ENCODE measurements around the gene HLA-DPB1.
"Not testable (repeated sequence)": the region's sequence is repeated elsewhere in the genome, so short reads cannot be mapped to it uniquely, and the experiment has no call there.

Gene HLA-DPB1

GRCh38 chr6:33091957-33092356, 16.2 kb downstream of the HLA-DPB1 start:
- Histone ChIP-seq H3K9ac (ENCODE audit: low read length) (no peak overlapping the region), H2AFZ (ENCODE audit: low read depth, low read length) (peak overlapping the region; percentile 43; the same call in 1 of the 2 replicates), H3K4me1 (ENCODE audit: low read length) (peaks cover 21% of the 10 kb centered on the region), H3K27ac (ENCODE audit: low read length) (no peak overlapping the region), H4K20me1 (ENCODE audit: insufficient read depth, low read length) (no peaks in the 10 kb centered on the region), H3K4me2 (ENCODE audit: low read length) (no peak overlapping the region), H3K4me3 (ENCODE audit: low read length) (no peak overlapping the region), H3K9me3 (ENCODE audit: insufficient read depth, low read length) (no peaks in the 10 kb centered on the region), H3K79me2 (ENCODE audit: low read length) (no peaks in the 10 kb centered on the region), H3K27me3 (ENCODE audit: low read depth, low read length) (no peaks in the 10 kb centered on the region), H3K36me3 (replicated peaks; ENCODE audit: low read depth, low read length) (peaks cover 5% of the 10 kb centered on the region)
- TF ChIP-seq EZH2phosphoT487 (IDR thresholded peaks at IDR 0.05; ENCODE audit: low read depth) (no peak), CTCF (IDR thresholded peaks at IDR 0.05; ENCODE audit: low read depth, low read length) (peak; percentile 70)

- Histone ChIP-seq H3K4me3 (ENCODE audit: low read length) (no peak overlapping the region), H3K9ac (ENCODE audit: low read length) (no peak overlapping the region), H4K20me1 (ENCODE audit: insufficient read depth, low read length) (no peaks in the 10 kb centered on the region), H3K79me2 (ENCODE audit: low read length) (no peaks in the 10 kb centered on the region), H3K36me3 (replicated peaks; ENCODE audit: low read depth, low read length) (peaks cover 5% of the 10 kb centered on the region), H3K4me1 (ENCODE audit: low read length) (peaks cover 21% of the 10 kb centered on the region), H3K9me3 (ENCODE audit: insufficient read depth, low read length) (no peaks in the 10 kb centered on the region), H3K27me3 (ENCODE audit: low read depth, low read length) (no peaks in the 10 kb centered on the region), H3K4me2 (ENCODE audit: low read length) (no peak overlapping the region), H2AFZ (ENCODE audit: low read depth, low read length) (no peak overlapping the region), H3K27ac (ENCODE audit: low read length) (no peak overlapping the region)
- TF ChIP-seq CTCF (IDR thresholded peaks at IDR 0.05; ENCODE audit: low read depth, low read length), result no peak
- TF ChIP-seq EZH2phosphoT487 (IDR thresholded peaks at IDR 0.05; ENCODE audit: low read depth), result no peak
These were observed 16.6 kb downstream of the HLA-DPB1 start for GRCh38 chr6:33092385-33092784.

- Histone ChIP-seq H3K9me3 (ENCODE audit: insufficient read depth, low read length) (no peaks in the 10 kb centered on the region), H3K79me2 (ENCODE audit: low read length) (no peaks in the 10 kb centered on the region), H3K27me3 (ENCODE audit: low read depth, low read length) (no peaks in the 10 kb centered on the region), H3K4me2 (ENCODE audit: low read length) (peak overlapping the region; percentile 25), H3K27ac (ENCODE audit: low read length) (no peak overlapping the region), H4K20me1 (ENCODE audit: insufficient read depth, low read length) (no peaks in the 10 kb centered on the region), H3K4me3 (ENCODE audit: low read length) (no peak overlapping the region), H2AFZ (ENCODE audit: low read depth, low read length) (no peak overlapping the region), H3K9ac (ENCODE audit: low read length) (no peak overlapping the region), H3K4me1 (ENCODE audit: low read length) (peaks cover 21% of the 10 kb centered on the region), H3K36me3 (replicated peaks; ENCODE audit: low read depth, low read length) (no peaks in the 10 kb centered on the region)
- TF ChIP-seq EZH2phosphoT487 (IDR thresholded peaks at IDR 0.05; ENCODE audit: low read depth) (no peak), CTCF (IDR thresholded peaks at IDR 0.05; ENCODE audit: low read depth, low read length) (no peak)
These were observed 18.1 kb downstream of the HLA-DPB1 start for GRCh38 chr6:33093855-33094254.

- TF ChIP-seq CTCF (IDR thresholded peaks at IDR 0.05; ENCODE audit: low read depth, low read length), result no peak
- TF ChIP-seq EZH2phosphoT487 (IDR thresholded peaks at IDR 0.05; ENCODE audit: low read depth), result no peak
- Histone ChIP-seq H3K79me2 (ENCODE audit: low read length) (no peaks in the 10 kb centered on the region), H3K9ac (ENCODE audit: low read length) (no peak overlapping the region), H3K36me3 (replicated peaks; ENCODE audit: low read depth, low read length) (no peaks in the 10 kb centered on the region), H3K9me3 (ENCODE audit: insufficient read depth, low read length) (no peaks in the 10 kb centered on the region), H2AFZ (ENCODE audit: low read depth, low read length) (no peak overlapping the region), H3K4me1 (ENCODE audit: low read length) (peaks cover 21% of the 10 kb centered on the region), H4K20me1 (ENCODE audit: insufficient read depth, low read length) (no peaks in the 10 kb centered on the region), H3K27ac (ENCODE audit: low read length) (no peak overlapping the region), H3K27me3 (ENCODE audit: low read depth, low read length) (no peaks in the 10 kb centered on the region), H3K4me3 (ENCODE audit: low read length) (no peak overlapping the region), H3K4me2 (ENCODE audit: low read length) (no peak overlapping the region)
These were observed 19.9 kb downstream of the HLA-DPB1 start for GRCh38 chr6:33095681-33096080.

- H3K4me1 ChIP-seq (ENCODE audit: low read length); H3K27me3 ChIP-seq (ENCODE audit: low read depth, low read length); H3K9me3 ChIP-seq (ENCODE audit: insufficient read depth, low read length); H3K79me2 ChIP-seq (ENCODE audit: low read length); H3K4me2 ChIP-seq (ENCODE audit: low read length); H3K27ac ChIP-seq (ENCODE audit: low read length); H2AFZ ChIP-seq (ENCODE audit: low read depth, low read length); H3K36me3 ChIP-seq (replicated peaks; ENCODE audit: low read depth, low read length); H4K20me1 ChIP-seq (ENCODE audit: insufficient read depth, low read length); H3K9ac ChIP-seq (ENCODE audit: low read length); H3K4me3 ChIP-seq (ENCODE audit: low read length): not testable (repeated sequence)
These were observed 25.4 kb downstream of the HLA-DPB1 start for GRCh38 chr6:33101121-33101737.

All from OCI-LY3 (cell line).